Omental fat pad (tissue), 4 donors: ENCODE data around the gene CACNA1D. TPM values are rescaled to one million over a fixed set of nuclear protein-coding genes. Genes with fewer than 3 reads are reported as not detected.

ENCODE experiments used
- ATAC-seq: fragments of 150-250 bp; one replicate; pipeline ENCODE4 v1.9.1; 2016; ENCODE audit warnings: mild to moderate bottlenecking, moderate library complexity; ENCODE audit not compliant: low FRiP score
- DNase-seq: peaks from one replicate; pipeline ENCODE4 v3.0.0-alpha.2; 2019; ENCODE audit warnings: low spot score
- CTCF ChIP-seq, 3 donors: fragments of 450-650 bp; IDR thresholded peaks; one replicate each; pipeline ENCODE4 v1.5.1; 2016 to 2017; ENCODE audit warnings: antibody characterized with exemption in 3 of 3, mild to moderate bottlenecking in 3 of 3, moderate library complexity in 2 of 3
- total RNA-seq, 4 donors: library from RNA; depleted of rRNA; stranded (reverse); fragments of >200 nt; gene quantifications; one replicate each; pipeline ENCODE4 v1.1.0, GENCODE V29; 2016

The CACNA1D gene
- total RNA-seq, 4 donors from 2014 or later = 0.24 to 1.8 (median 0.74) TPM

GRCh38 chr3:53845103-53845880 is 350.9 kb downstream of the CACNA1D start:
- ATAC-seq (peak; percentile 45), DNase-seq (no peak)
- TF ChIP-seq CTCF (IDR thresholded peaks at IDR 0.05) = no peak

- TF ChIP-seq CTCF (IDR thresholded peaks at IDR 0.05) = no peak
- DNase-seq (no peak), ATAC-seq (peak; percentile 34)
Measured at GRCh38 chr3:53845881-53846133, 351.4 kb downstream of the CACNA1D start.

GRCh38 chr3:53846134-53846850 is 351.9 kb downstream of the CACNA1D start, which contains the start of the genes CHDH and IL17RB:
Gene CHDH (minus strand): TSS chr3:53846419. CDS start chr3:53824008, 22,411 bp downstream.
Gene IL17RB (plus strand): TSS chr3:53846568. CDS start chr3:53846589, 21 bp downstream.
- DNase-seq = no peak
- ATAC-seq = peak; percentile 88

GRCh38 chr3:53846851-53847155 is 352.4 kb downstream of the CACNA1D start:
- TF ChIP-seq CTCF (IDR thresholded peaks at IDR 0.05) = no peak
- DNase-seq = no peak

More at GRCh38 chr3:53846134-53846850, 351.9 kb downstream of the CACNA1D start, which contains the start of the genes CHDH and IL17RB:
- no peak for TF ChIP-seq CTCF (IDR thresholded peaks at IDR 0.05)

GRCh38 chr3:53849916-53850315 is 355.5 kb downstream of the CACNA1D start:
- DNase-seq (no peak), ATAC-seq (no peak)
- TF ChIP-seq CTCF (IDR thresholded peaks at IDR 0.05) = no peak

More at GRCh38 chr3:53846851-53847155, 352.4 kb downstream of the CACNA1D start:
- ATAC-seq = no peak

GRCh38 chr3:53850895-53851294 is 356.5 kb downstream of the CACNA1D start:
- no peak for TF ChIP-seq CTCF (IDR thresholded peaks at IDR 0.05)
- ATAC-seq (no peak), DNase-seq (no peak)
